Retinal pigment epithelial cell (primary cell): ENCODE results near the gene GRIN2A.

Experiments used
- DNase-seq: peaks from one replicate; pipeline ENCODE4 v3.0.0-alpha.2; 2010; ENCODE audit warnings: low read depth
- H3K4me3 ChIP-seq: 2 replicates; pipeline ENCODE4 v1.5.1; 2011; ENCODE audit warnings: mild to moderate bottlenecking, low read length, control low read depth, moderate library complexity
- CTCF ChIP-seq: conservative IDR thresholded peaks from 2 replicates; pipeline ENCODE4 v1.5.1; 2011; ENCODE audit warnings: low read depth, low read length, control low read depth, inconsistent platforms

The GRIN2A gene

GRCh38 chr16:9971907-9972306 is 210.3 kb downstream of the GRIN2A start:
- H3K4me3 ChIP-seq: no peak overlapping the region
- DNase-seq: no peak
- no peak for TF ChIP-seq CTCF

- no peak for TF ChIP-seq CTCF
- H3K4me3 ChIP-seq: no peak overlapping the region
- DNase-seq: no peak
Measured at GRCh38 chr16:9970796-9971195, 211.4 kb downstream of the GRIN2A start.

- no peak for DNase-seq
- no peak overlapping the region for H3K4me3 ChIP-seq
- no peak for TF ChIP-seq CTCF
Measured at GRCh38 chr16:9970244-9970643, 212.0 kb downstream of the GRIN2A start.

GRCh38 chr16:9969580-9969979 is 212.6 kb downstream of the GRIN2A start:
- DNase-seq: no peak
- H3K4me3 ChIP-seq: no peak overlapping the region
- TF ChIP-seq CTCF: no peak

GRCh38 chr16:9966569-9967157 is 215.6 kb downstream of the GRIN2A start:
- TF ChIP-seq CTCF: no peak
- no peak overlapping the region for H3K4me3 ChIP-seq
- no peak for DNase-seq

- DNase-seq: no peak
- no peak overlapping the region for H3K4me3 ChIP-seq
- TF ChIP-seq CTCF: no peak
Measured at GRCh38 chr16:9965079-9965478, 217.1 kb downstream of the GRIN2A start.

GRCh38 chr16:9964426-9964825 is 217.8 kb downstream of the GRIN2A start:
- no peak overlapping the region for H3K4me3 ChIP-seq
- DNase-seq: no peak
- TF ChIP-seq CTCF: no peak
